ENCODE measurements around the gene AK8. TPM values are rescaled to one million over a fixed set of nuclear protein-coding genes. Genes with fewer than 3 reads are reported as not detected.

AK8 gene
- total and polyA plus RNA-seq, 2 of the 4 experiments (the other 2 are of a cell fraction): under 0.01 to 0.09 TPM

DNA sequence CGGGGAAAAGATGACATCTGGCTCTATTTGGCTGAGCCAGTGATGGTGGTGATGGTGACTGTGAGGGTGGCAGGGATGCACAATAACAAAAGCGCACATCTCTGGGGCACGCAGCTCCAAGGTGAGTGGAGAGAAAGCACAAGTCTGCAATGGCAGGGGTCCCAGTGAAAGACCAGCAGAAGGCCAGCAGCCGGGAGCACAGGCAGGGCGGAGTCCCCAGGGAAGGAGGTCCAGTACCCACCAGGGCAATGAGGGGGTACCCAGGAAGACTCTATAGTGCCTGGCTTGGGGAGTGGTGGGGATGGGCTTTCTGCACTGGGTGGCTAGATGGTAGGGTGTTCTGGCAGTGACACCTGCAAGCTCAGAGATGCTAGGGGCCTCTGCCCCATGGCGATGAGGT, 69.4 kb downstream of the AK8 start:
- in situ Hi-C loops (cut with MboI; ENCODE audit: low sequenced_read_pairs): no loop called here
- DNase-seq: no peak

More for the DNA sequence above, 69.4 kb downstream of the AK8 start:
- H3K9ac ChIP-seq (ENCODE audit: low read depth, low read length): no peak overlapping the region
- no peak overlapping the region for H3K18ac ChIP-seq (ENCODE audit: low read depth, low read length)
- WGBS, 2 experiments (ENCODE audit: extremely low coverage in 2 of 2, insufficient read length in 1 of 2): 60% methylated on average over 5 of the region's 6 CpGs; no CpG with 5 or more reads in 1 of the 2 experiments
- no peak overlapping the region for H2BK5ac ChIP-seq (ENCODE audit: low read depth, low read length, poor library complexity, severe bottlenecking)
- no peak overlapping the region for H4K8ac ChIP-seq (ENCODE audit: low read depth in 2 of 2, low read length in 2 of 2)
- H3K27ac ChIP-seq (ENCODE audit: insufficient read depth, low read length): no peak overlapping the region
- intact Hi-C loops (cut with micrococcal nuclease) (no loop called here), dilution Hi-C loops (cut with HindIII; ENCODE audit: low sequenced_read_pairs, unreplicated experiment) (no loop called here)
- H2BK20ac ChIP-seq (ENCODE audit: low read depth, low read length): no peak overlapping the region
- H2AK5ac ChIP-seq (ENCODE audit: low read depth, low read length): no peak overlapping the region
- no peak overlapping the region for H3K4ac ChIP-seq (ENCODE audit: low read depth, low read length)
- CTCF ChIA-PET: no interaction called here
- ATAC-seq (ENCODE audit: low read depth): no peak
- no peak overlapping the region for H4K91ac ChIP-seq (ENCODE audit: insufficient read depth, low read depth, low read length)
- H3K79me1 ChIP-seq (ENCODE audit: low read depth in 1 of 2, low read length in 2 of 2): no peaks in the 10 kb centered on the region
- H3K4me1 ChIP-seq (ENCODE audit: control insufficient read depth, insufficient read depth, low read length): no peaks in the 10 kb centered on the region
- no peak for TF ChIP-seq CHD1 (IDR thresholded peaks at IDR 0.05; ENCODE audit: low read depth, low read length)
- peaks cover 59% of the 10 kb centered on the region for H3K27me3 ChIP-seq (ENCODE audit: control insufficient read depth, insufficient read depth, low read length)
- no peak overlapping the region for H2BK15ac ChIP-seq (ENCODE audit: low read depth, low read length)
- BruUV-seq (replicated peaks): no TSS peak
- no peaks in the 10 kb centered on the region for H4K20me1 ChIP-seq (ENCODE audit: insufficient read depth, low read length)
- no peaks in the 10 kb centered on the region for H3K9me1 ChIP-seq (ENCODE audit: insufficient read depth, low read length)
- no peak overlapping the region for H2AFZ ChIP-seq (replicated peaks; ENCODE audit: low read length, poor library complexity)
- H2BK120ac ChIP-seq (ENCODE audit: low read depth, low read length): no peak overlapping the region
- H4K5ac ChIP-seq (ENCODE audit: low read depth, low read length): no peak overlapping the region
- POLR2A ChIA-PET (ENCODE audit: unreplicated experiment): no interaction called here
- H2AK9ac ChIP-seq (replicated peaks; ENCODE audit: low read depth, low read length, poor library complexity): no peak overlapping the region
- H3K36me3 ChIP-seq (ENCODE audit: control insufficient read depth, insufficient read depth, low read length): no peaks in the 10 kb centered on the region
- H3K23ac ChIP-seq (ENCODE audit: low read depth, low read length): no peak overlapping the region
- no peak overlapping the region for H3K4me3 ChIP-seq (ENCODE audit: insufficient read depth, low read depth, low read length)
- H3K14ac ChIP-seq (replicated peaks; ENCODE audit: low read depth, low read length): no peak overlapping the region
- H3K4me2 ChIP-seq (ENCODE audit: low read depth, low read length): no peak overlapping the region
- H3K56ac ChIP-seq (ENCODE audit: extremely low read depth, insufficient read depth, low read length): no peak overlapping the region
- H3K9me3 ChIP-seq (ENCODE audit: control insufficient read depth, insufficient read depth, low read length): no peaks in the 10 kb centered on the region

Measured in IMR-90 (cell line).